ENCODE measurements around the gene HPCAL1.

The HPCAL1 gene

GRCh38 chr2:10411557-10411956, 108.9 kb downstream of the HPCAL1 start:
- DNase-seq (ENCODE audit: low read depth, low spot score): no peak

GRCh38 chr2:10412380-10412779, 109.7 kb downstream of the HPCAL1 start:
- ChIA-PET POLR2A (no interaction called here), CTCF (interaction anchor here (0.9 to 2.2 kb wide), 4 partner anchors 10 to 340 kb away, joined by 3 to 9 read pairs (median 4); no protein-coding TSS in a partner anchor)
- DNase-seq (ENCODE audit: low read depth, low spot score): no peak
- no peak overlapping the region for H3K4me3 ChIP-seq (ENCODE audit: low read depth, low read length)
- no peak for TF ChIP-seq CTCF (IDR thresholded peaks at IDR 0.05; ENCODE audit: insufficient read depth, low read length, missing control alignments)

More at GRCh38 chr2:10411557-10411956, 108.9 kb downstream of the HPCAL1 start:
- no peak overlapping the region for H3K4me3 ChIP-seq (ENCODE audit: low read depth, low read length)
- no peak for TF ChIP-seq CTCF (IDR thresholded peaks at IDR 0.05; ENCODE audit: insufficient read depth, low read length, missing control alignments)
- POLR2A ChIA-PET: no interaction called here
- CTCF ChIA-PET: interaction anchor here (0.9 to 8.2 kb wide), 10 partner anchors 9 to 339 kb away, joined by 3 to 162 read pairs (median 34); partner anchors contain the start of gene RRM2

DNA sequence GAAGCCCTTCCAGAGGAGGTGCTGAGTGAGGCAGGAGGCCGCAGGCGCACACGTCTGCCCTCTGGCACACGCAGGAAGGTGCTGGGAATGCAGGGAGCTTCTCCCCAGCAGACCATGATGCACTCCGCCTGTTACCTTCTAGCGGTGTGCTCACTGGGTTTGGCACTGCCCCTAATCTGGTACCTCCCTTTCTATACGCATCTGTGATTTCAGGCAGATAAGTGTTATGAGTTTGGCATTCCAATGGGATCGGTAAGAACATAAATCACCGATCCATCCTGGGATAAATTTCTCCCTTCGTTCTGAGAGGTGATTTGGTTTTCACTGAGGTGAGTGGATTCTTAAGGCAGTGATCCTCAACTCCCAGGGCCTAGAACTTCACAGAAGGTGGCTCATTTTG, 110.8 kb downstream of the HPCAL1 start:
- TF ChIP-seq CTCF (IDR thresholded peaks at IDR 0.05; ENCODE audit: insufficient read depth, low read length, missing control alignments): no peak
- no peak overlapping the region for H3K4me3 ChIP-seq (ENCODE audit: low read depth, low read length)
- DNase-seq (ENCODE audit: low read depth, low spot score): no peak
- ChIA-PET CTCF (interaction anchor here (1.6 kb wide), 1 partner anchor 341 kb away, joined by 3 read pairs; no protein-coding TSS in a partner anchor), POLR2A (no interaction called here)

- ChIA-PET POLR2A (no interaction called here), CTCF (interaction anchor here (5.9 kb wide), 1 partner anchor 20 kb away, joined by 37 read pairs; no protein-coding TSS in a partner anchor)
- no peak for TF ChIP-seq CTCF (IDR thresholded peaks at IDR 0.05; ENCODE audit: insufficient read depth, low read length, missing control alignments)
- DNase-seq (ENCODE audit: low read depth, low spot score): no peak
- no peak overlapping the region for H3K4me3 ChIP-seq (ENCODE audit: low read depth, low read length)
Measured at GRCh38 chr2:10413991-10414451, 111.3 kb downstream of the HPCAL1 start.

- ChIA-PET CTCF (interaction anchor here (1.3 to 12.4 kb wide), 4 partner anchors 6 to 290 kb away, joined by 3 to 156 read pairs (median 23); no protein-coding TSS in a partner anchor), POLR2A (no interaction called here)
- no peak overlapping the region for H3K4me3 ChIP-seq (ENCODE audit: low read depth, low read length)
- DNase-seq (ENCODE audit: low read depth, low spot score): no peak
- no peak for TF ChIP-seq CTCF (IDR thresholded peaks at IDR 0.05; ENCODE audit: insufficient read depth, low read length, missing control alignments)
Measured at GRCh38 chr2:10414591-10414990, 111.9 kb downstream of the HPCAL1 start.

- CTCF ChIA-PET: interaction anchor here (1.3 to 12.4 kb wide), 4 partner anchors 7 to 290 kb away, joined by 3 to 156 read pairs (median 23); no protein-coding TSS in a partner anchor
Measured at GRCh38 chr2:10415048-10415447, 112.3 kb downstream of the HPCAL1 start.

More at GRCh38 chr2:10415048-10415447, 112.3 kb downstream of the HPCAL1 start:
- TF ChIP-seq CTCF (IDR thresholded peaks at IDR 0.05; ENCODE audit: insufficient read depth, low read length, missing control alignments): no peak
- DNase-seq (ENCODE audit: low read depth, low spot score): no peak
- no peak overlapping the region for H3K4me3 ChIP-seq (ENCODE audit: low read depth, low read length)
- POLR2A ChIA-PET: no interaction called here

Measured in AG04449 (cell line).